Measurements from ENCODE around the gene MTMR1.

The MTMR1 gene

GRCh38 chrX:150715184-150715583 lies 22.0 kb downstream of the MTMR1 start:
- H3K4me3 ChIP-seq (ENCODE audit: low read length), result no peak overlapping the region
- no peaks in the 10 kb centered on the region for H3K4me1 ChIP-seq (ENCODE audit: low read length)
- H3K9me2 ChIP-seq (replicated peaks; ENCODE audit: insufficient read depth, low read length), result no peaks in the 10 kb centered on the region
- H2AFZ ChIP-seq (ENCODE audit: low read length), result no peak overlapping the region
- H3K9ac ChIP-seq (ENCODE audit: low read length), result no peak overlapping the region
- no peaks in the 10 kb centered on the region for H3K9me3 ChIP-seq (replicated peaks; ENCODE audit: insufficient read depth, low read length)
- no peaks in the 10 kb centered on the region for H3K36me3 ChIP-seq (replicated peaks; ENCODE audit: insufficient read depth, low read length)
- H3K4me2 ChIP-seq (ENCODE audit: low read depth, low read length), result no peak overlapping the region
- no peak for DNase-seq
- H3F3A ChIP-seq (ENCODE audit: insufficient read depth, low read length), result no peaks in the 10 kb centered on the region
- no peaks in the 10 kb centered on the region for H3K27me3 ChIP-seq (replicated peaks; ENCODE audit: insufficient read depth, low read length)
- H3K27ac ChIP-seq (ENCODE audit: low read length), result no peak overlapping the region
- no peaks in the 10 kb centered on the region for H4K20me1 ChIP-seq (ENCODE audit: insufficient read depth, low read length)
- TF ChIP-seq CTCF (IDR thresholded peaks at IDR 0.05; ENCODE audit: low read length), result no peak
- TF ChIP-seq EZH2phosphoT487 (IDR thresholded peaks at IDR 0.05; ENCODE audit: low read length), result no peak
- no peak for TF ChIP-seq EZH2 (optimal IDR thresholded peaks at IDR 0.05; ENCODE audit: low read depth, low read length)
- H3K79me2 ChIP-seq (ENCODE audit: low read length), result peaks cover 13% of the 10 kb centered on the region; the same call in 1 of the 2 replicates

GRCh38 chrX:150719621-150720020 lies 26.4 kb downstream of the MTMR1 start:
- no peak overlapping the region for H3K27ac ChIP-seq (ENCODE audit: low read length)
- TF ChIP-seq CTCF (IDR thresholded peaks at IDR 0.05; ENCODE audit: low read length) (no peak), EZH2phosphoT487 (IDR thresholded peaks at IDR 0.05; ENCODE audit: low read length) (no peak), EZH2 (optimal IDR thresholded peaks at IDR 0.05; ENCODE audit: low read depth, low read length) (no peak)
- no peaks in the 10 kb centered on the region for H3K9me3 ChIP-seq (replicated peaks; ENCODE audit: insufficient read depth, low read length)
- peaks cover 21% of the 10 kb centered on the region for H3K79me2 ChIP-seq (ENCODE audit: low read length)
- no peak overlapping the region for H2AFZ ChIP-seq (ENCODE audit: low read length)
- H3F3A ChIP-seq (ENCODE audit: insufficient read depth, low read length), result no peaks in the 10 kb centered on the region
- no peak overlapping the region for H3K4me2 ChIP-seq (ENCODE audit: low read depth, low read length)
- no peaks in the 10 kb centered on the region for H4K20me1 ChIP-seq (ENCODE audit: insufficient read depth, low read length)
- H3K9ac ChIP-seq (ENCODE audit: low read length), result no peak overlapping the region
- no peak for DNase-seq
- H3K4me1 ChIP-seq (ENCODE audit: low read length), result no peaks in the 10 kb centered on the region
- H3K4me3 ChIP-seq (ENCODE audit: low read length), result no peak overlapping the region
- H3K36me3 ChIP-seq (replicated peaks; ENCODE audit: insufficient read depth, low read length), result no peaks in the 10 kb centered on the region
- no peaks in the 10 kb centered on the region for H3K9me2 ChIP-seq (replicated peaks; ENCODE audit: insufficient read depth, low read length)
- no peaks in the 10 kb centered on the region for H3K27me3 ChIP-seq (replicated peaks; ENCODE audit: insufficient read depth, low read length)

- H3K27me3 ChIP-seq (replicated peaks; ENCODE audit: insufficient read depth, low read length), result no peaks in the 10 kb centered on the region
- no peaks in the 10 kb centered on the region for H4K20me1 ChIP-seq (ENCODE audit: insufficient read depth, low read length)
- H3K27ac ChIP-seq (ENCODE audit: low read length), result no peak overlapping the region
- peaks cover 6% of the 10 kb centered on the region for H3K36me3 ChIP-seq (replicated peaks; ENCODE audit: insufficient read depth, low read length)
- peaks cover 9% of the 10 kb centered on the region for H3K79me2 ChIP-seq (ENCODE audit: low read length)
- no peak for TF ChIP-seq EZH2phosphoT487 (IDR thresholded peaks at IDR 0.05; ENCODE audit: low read length)
- no peak for TF ChIP-seq CTCF (IDR thresholded peaks at IDR 0.05; ENCODE audit: low read length)
- no peak for TF ChIP-seq EZH2 (optimal IDR thresholded peaks at IDR 0.05; ENCODE audit: low read depth, low read length)
- no peaks in the 10 kb centered on the region for H3K4me1 ChIP-seq (ENCODE audit: low read length)
- H3K9me3 ChIP-seq (replicated peaks; ENCODE audit: insufficient read depth, low read length), result no peaks in the 10 kb centered on the region
- no peak overlapping the region for H3K4me3 ChIP-seq (ENCODE audit: low read length)
- no peaks in the 10 kb centered on the region for H3F3A ChIP-seq (ENCODE audit: insufficient read depth, low read length)
- no peaks in the 10 kb centered on the region for H3K9me2 ChIP-seq (replicated peaks; ENCODE audit: insufficient read depth, low read length)
- no peak overlapping the region for H3K4me2 ChIP-seq (ENCODE audit: low read depth, low read length)
- DNase-seq, result no peak
- H3K9ac ChIP-seq (ENCODE audit: low read length), result no peak overlapping the region
- no peak overlapping the region for H2AFZ ChIP-seq (ENCODE audit: low read length)
These were observed 36.8 kb downstream of the MTMR1 start for GRCh38 chrX:150729956-150730355.
